ENCODE data around the gene LCMT1. TPM values are rescaled to one million over a fixed set of nuclear protein-coding genes. Genes with fewer than 3 reads are reported as not detected.

Gene LCMT1
- polyA plus RNA-seq, 3 donors = 27.2 to 34.2 (median 33.1) TPM

GRCh38 chr16:25108054-25108453 is 3.5 kb upstream of the LCMT1 start:
- peaks cover 33% of the 10 kb centered on the region for H3K4me1 Mint-ChIP-seq
- Histone ChIP-seq H3K4me2 (replicated peaks; ENCODE audit: extremely low read depth, low read length, poor library complexity, severe bottlenecking) (no peak overlapping the region), H3K4me1 (ENCODE audit: control insufficient read depth in 1 of 2, insufficient read depth in 2 of 2, low read length in 2 of 2) (peaks cover 41 to 43% of the 10 kb centered on the region in 2 donors), H4K20me1 (ENCODE audit: insufficient read depth, low read length) (no peaks in the 10 kb centered on the region), H3K27ac (ENCODE audit: low read depth in 1 of 2, low read length in 2 of 2) (no peak overlapping the region), H3K9me3 (replicated peaks in 1 of 2; ENCODE audit: control insufficient read depth in 1 of 2, insufficient read depth in 1 of 2, low read length in 2 of 2) (no peaks in the 10 kb centered on the region), H3K27me3 (ENCODE audit: control insufficient read depth in 2 of 2, insufficient read depth in 2 of 2, low read length in 2 of 2) (no peaks in the 10 kb centered on the region), H2AFZ (ENCODE audit: insufficient read depth, low read depth, low read length, poor library complexity, severe bottlenecking) (no peak overlapping the region), H3K9ac (ENCODE audit: insufficient read depth, low read length, poor library complexity, severe bottlenecking) (no peak overlapping the region), H3K79me2 (ENCODE audit: insufficient read depth, low read length) (peaks cover 30% of the 10 kb centered on the region), H3K36me3 (replicated peaks in 1 of 2; ENCODE audit: control insufficient read depth in 1 of 2, insufficient read depth in 2 of 2, low read length in 2 of 2) (no peaks in the 10 kb centered on the region), H3K4me3 (replicated peaks in 1 of 3; ENCODE audit: low read depth in 2 of 3, low read length in 3 of 3) (no peak overlapping the region)
- no peak for DNase-seq
- peaks cover 0 to 1% (median 0%) of the 10 kb centered on the region in 3 donors for H3K27me3 Mint-ChIP-seq (ENCODE audit: low read depth in 3 of 3)
- intact Hi-C loops (cut with micrococcal nuclease) = loop anchor here (5.0 kb wide), 3 partner anchors 41 to 566 kb away; no protein-coding TSS in a partner anchor
- WGBS (ENCODE audit: insufficient coverage) = 100% methylated on average over 1 of the region's 3 CpGs
- H3K36me3 Mint-ChIP-seq = no peaks in the 10 kb centered on the region
- H3K27ac Mint-ChIP-seq = peak overlapping the region in 1 of 7 donors; percentile 88
- no peaks in the 10 kb centered on the region for H3K9me3 Mint-ChIP-seq
- H3K4me3 Mint-ChIP-seq = peak overlapping the region in 1 of 2 donors; percentile 96
- no peak for TF ChIP-seq CTCF (IDR thresholded peaks at IDR 0.05)

DNA sequence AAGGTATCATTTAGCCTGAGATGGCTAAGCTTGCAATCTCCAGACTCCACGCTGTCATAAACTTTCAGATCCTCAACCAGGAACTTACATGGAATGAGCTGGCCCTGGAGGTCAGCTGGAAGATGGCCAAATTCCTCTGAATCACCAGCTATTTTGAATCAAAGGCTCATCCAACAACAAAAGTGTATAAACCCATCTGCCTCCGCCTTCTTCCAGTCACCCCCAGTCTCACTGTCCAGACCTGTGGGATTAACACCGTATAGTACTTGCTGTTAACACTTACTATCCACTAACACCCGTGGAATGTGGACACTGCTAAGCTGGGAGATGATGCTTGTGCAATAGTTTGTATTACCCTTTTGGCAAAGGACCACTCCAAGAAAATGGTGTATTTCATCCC is 1.9 kb upstream of the LCMT1 start:
- intact Hi-C loops (cut with micrococcal nuclease) = loop anchor here (5.0 kb wide), 4 partner anchors 42 to 567 kb away; no protein-coding TSS in a partner anchor
- no peak overlapping the region for H3K27ac ChIP-seq (ENCODE audit: low read depth in 1 of 2, low read length in 2 of 2)
- TF ChIP-seq CTCF (IDR thresholded peaks at IDR 0.05) = no peak
- H4K20me1 ChIP-seq (ENCODE audit: insufficient read depth, low read length) = peaks cover 4% of the 10 kb centered on the region
- no peak overlapping the region for H2AFZ ChIP-seq (ENCODE audit: insufficient read depth, low read depth, low read length, poor library complexity, severe bottlenecking)
- H3K27me3 Mint-ChIP-seq (ENCODE audit: low read depth in 3 of 3) = peaks cover 0 to 1% (median 0%) of the 10 kb centered on the region in 3 donors
- H3K9me3 Mint-ChIP-seq = no peaks in the 10 kb centered on the region
- no peaks in the 10 kb centered on the region for H3K27me3 ChIP-seq (ENCODE audit: control insufficient read depth in 2 of 2, insufficient read depth in 2 of 2, low read length in 2 of 2)
- H3K4me1 Mint-ChIP-seq = peaks cover 42% of the 10 kb centered on the region
- peaks cover 41 to 43% of the 10 kb centered on the region in 2 donors for H3K4me1 ChIP-seq (ENCODE audit: control insufficient read depth in 1 of 2, insufficient read depth in 2 of 2, low read length in 2 of 2)
- peak overlapping the region in 2 of 7 donors; percentile 25 to 26 for H3K27ac Mint-ChIP-seq
- H3K79me2 ChIP-seq (ENCODE audit: insufficient read depth, low read length) = peaks cover 46% of the 10 kb centered on the region
- H3K36me3 ChIP-seq (replicated peaks in 1 of 2; ENCODE audit: control insufficient read depth in 1 of 2, insufficient read depth in 2 of 2, low read length in 2 of 2) = peaks cover 0 to 7% of the 10 kb centered on the region in 2 donors
- peak; percentile 59 to 73 (median 62) for DNase-seq
- no peak overlapping the region for H3K4me2 ChIP-seq (replicated peaks; ENCODE audit: extremely low read depth, low read length, poor library complexity, severe bottlenecking)
- no peak overlapping the region for H3K4me3 ChIP-seq (replicated peaks in 1 of 3; ENCODE audit: low read depth in 2 of 3, low read length in 3 of 3)
- H3K4me3 Mint-ChIP-seq = no peak overlapping the region
- H3K36me3 Mint-ChIP-seq = peaks cover 6% of the 10 kb centered on the region in 2 donors
- H3K9ac ChIP-seq (ENCODE audit: insufficient read depth, low read length, poor library complexity, severe bottlenecking) = no peak overlapping the region
- 41% methylated on average over 2 of the region's 4 CpGs for WGBS (ENCODE audit: insufficient coverage)
- no peaks in the 10 kb centered on the region for H3K9me3 ChIP-seq (replicated peaks in 1 of 2; ENCODE audit: control insufficient read depth in 1 of 2, insufficient read depth in 1 of 2, low read length in 2 of 2)

Data from CD14-positive monocyte (primary cell).